NCI-H446 (cell line): Measurements from ENCODE around the gene TAF11L14.
"Not testable (repeated sequence)": the region's sequence is repeated elsewhere in the genome, so short reads cannot be mapped to it uniquely, and the experiment has no call there.

Experiments
- DNase-seq, 2 experiments: peaks; one replicate each; lab custom pipeline; 2025; lab: John Stamatoyannopoulos, UW

TAF11L14 gene

DNA sequence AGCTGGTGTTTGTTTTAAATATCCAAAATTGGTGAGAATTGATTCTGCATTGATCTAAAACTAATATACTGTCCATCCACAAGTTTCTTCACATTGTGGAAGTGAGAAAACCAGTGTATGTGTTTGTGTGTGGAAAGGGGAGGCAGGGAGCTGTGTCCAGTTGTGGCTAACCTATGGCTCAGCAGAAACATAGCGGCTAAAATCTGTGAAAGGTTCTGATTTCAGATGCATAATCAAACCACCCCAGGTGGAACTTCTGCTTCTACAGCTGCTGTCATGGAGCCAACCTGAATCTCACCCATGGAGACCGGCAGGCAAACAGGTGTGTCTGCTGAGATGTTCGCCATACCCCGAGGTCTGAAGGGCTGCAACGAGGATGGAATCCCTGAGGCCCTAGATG is at the start of gene TAF11L14:
TSS of gene TAF11L14 (plus strand) at position 301 of the 400 bp plus-strand sequence.
- DNase-seq = no peak

DNA sequence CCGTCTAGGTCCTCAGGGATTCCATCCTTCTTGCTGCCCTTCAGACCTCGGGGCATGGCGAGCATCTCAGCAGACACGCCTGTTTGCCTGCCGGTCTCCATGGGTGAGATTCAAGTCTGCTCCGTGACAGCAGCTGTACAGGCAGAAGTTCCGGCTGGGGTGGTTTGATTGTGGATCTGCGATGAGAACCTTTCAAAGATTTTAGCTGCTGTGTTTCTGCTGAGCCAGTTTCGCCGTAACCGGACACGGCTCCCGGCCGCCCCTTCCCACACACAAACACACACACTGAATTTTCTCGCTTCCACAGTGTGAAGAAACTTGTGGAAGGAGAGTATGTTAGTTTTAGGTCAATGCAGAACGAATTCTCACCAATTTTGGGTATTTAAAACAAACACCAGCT is 48.6 kb upstream of the TAF11L14 start, which contains the start of gene TAF11L7:
TSS of gene TAF11L7 (minus strand) at position 101 of the 400 bp plus-strand sequence.
- DNase-seq = not testable (repeated sequence)

DNA sequence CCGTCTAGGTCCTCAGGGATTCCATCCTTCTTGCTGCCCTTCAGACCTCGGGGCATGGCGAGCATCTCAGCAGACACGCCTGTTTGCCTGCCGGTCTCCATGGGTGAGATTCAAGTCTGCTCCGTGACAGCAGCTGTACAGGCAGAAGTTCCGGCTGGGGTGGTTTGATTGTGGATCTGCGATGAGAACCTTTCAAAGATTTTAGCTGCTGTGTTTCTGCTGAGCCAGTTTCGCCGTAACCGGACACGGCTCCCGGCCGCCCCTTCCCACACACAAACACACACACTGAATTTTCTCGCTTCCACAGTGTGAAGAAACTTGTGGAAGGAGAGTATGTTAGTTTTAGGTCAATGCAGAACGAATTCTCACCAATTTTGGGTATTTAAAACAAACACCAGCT is 43.4 kb upstream of the TAF11L14 start, which contains the start of gene TAF11L8:
TSS of gene TAF11L8 (minus strand) at position 101 of the 400 bp plus-strand sequence.
- not testable (repeated sequence) for DNase-seq

DNA sequence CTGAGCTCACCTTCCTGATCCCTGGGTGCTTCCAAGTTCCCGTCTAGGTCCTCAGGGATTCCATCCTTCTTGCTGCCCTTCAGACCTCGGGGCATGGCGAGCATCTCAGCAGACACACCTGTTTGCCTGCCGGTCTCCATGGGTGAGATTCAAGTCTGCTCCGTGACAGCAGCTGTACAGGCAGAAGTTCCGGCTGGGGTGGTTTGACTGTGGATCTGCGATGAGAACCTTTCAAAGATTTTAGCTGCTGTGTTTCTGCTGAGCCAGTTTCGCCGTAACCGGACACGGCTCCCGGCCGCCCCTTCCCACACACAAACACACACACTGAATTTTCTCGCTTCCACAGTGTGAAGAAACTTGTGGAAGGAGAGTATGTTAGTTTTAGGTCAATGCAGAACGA is 40.0 kb upstream of the TAF11L14 start, which contains the start of gene TAF11L9:
TSS of gene TAF11L9 (minus strand) at position 140 of the 400 bp plus-strand sequence.
- DNase-seq = not testable (repeated sequence)

DNA sequence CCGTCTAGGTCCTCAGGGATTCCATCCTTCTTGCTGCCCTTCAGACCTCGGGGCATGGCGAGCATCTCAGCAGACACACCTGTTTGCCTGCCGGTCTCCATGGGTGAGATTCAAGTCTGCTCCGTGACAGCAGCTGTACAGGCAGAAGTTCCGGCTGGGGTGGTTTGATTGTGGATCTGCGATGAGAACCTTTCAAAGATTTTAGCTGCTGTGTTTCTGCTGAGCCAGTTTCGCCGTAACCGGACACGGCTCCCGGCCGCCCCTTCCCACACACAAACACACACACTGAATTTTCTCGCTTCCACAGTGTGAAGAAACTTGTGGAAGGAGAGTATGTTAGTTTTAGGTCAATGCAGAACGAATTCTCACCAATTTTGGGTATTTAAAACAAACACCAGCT is 36.5 kb upstream of the TAF11L14 start, which contains the start of gene TAF11L10:
TSS of gene TAF11L10 (minus strand) at position 101 of the 400 bp plus-strand sequence.
- DNase-seq = not testable (repeated sequence)

DNA sequence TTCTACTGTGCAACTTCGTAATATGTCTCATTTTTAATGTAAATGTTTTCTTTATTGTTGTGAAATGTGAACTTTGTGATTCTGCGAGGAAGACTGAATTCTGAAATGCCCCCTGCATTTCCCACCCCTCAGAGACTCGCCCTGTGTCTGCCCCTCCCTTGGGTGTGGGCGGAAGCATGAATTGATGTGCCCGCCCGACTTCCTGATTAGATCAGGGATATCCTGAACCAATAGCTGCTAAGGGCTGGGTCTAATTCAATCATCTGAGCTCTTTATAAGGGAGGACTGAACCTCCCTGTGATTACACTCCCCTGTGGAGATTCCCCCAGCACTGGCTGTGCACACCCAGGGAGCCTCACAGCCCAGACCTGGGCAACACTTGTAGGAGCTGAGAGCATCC is 30.4 kb upstream of the TAF11L14 start, which contains the start of gene TAF11L11:
TSS of gene TAF11L11 (plus strand) at position 304 of the 400 bp plus-strand sequence.
- not testable (repeated sequence) for DNase-seq

DNA sequence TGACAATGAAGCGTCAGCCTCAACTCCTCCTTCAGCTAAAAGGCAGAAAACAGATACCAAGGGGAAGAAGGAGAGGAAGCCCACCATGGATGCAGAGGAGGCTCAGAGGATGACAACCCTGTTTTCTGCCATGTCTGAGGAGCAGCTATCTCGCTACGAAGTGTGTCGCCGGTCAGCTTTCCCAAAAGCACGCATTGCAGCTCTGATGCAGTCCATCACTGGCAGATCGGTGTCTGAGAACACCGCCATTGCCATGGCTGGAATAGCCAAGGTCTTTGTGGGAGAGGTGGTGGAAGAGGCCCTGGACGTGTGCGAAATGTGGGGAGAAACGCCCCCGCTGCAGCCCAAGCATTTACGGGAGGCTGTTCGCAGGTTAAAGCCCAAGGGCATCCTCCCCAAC is 29.3 kb upstream of the TAF11L14 start:
- DNase-seq = no peak

DNA sequence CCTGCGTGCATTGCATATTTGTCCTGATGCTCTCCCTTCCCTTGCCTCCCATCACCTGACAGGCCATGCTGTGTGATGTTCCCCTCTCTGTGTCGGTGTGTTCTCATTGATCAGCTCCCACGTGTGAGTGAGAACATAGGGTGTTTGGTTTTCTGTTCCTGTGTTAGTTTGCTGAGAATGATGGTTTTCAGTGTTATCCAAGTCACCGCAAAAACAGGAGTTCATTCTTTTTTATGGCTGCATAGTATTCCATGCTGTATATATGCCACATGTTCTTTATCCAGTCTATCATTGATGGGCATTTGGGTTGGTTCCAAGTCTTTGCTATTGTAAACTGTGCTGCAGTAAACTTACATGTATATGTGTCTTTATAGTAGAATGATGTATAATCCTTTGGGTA is 26.8 kb upstream of the TAF11L14 start:
- not testable (repeated sequence) for DNase-seq

DNA sequence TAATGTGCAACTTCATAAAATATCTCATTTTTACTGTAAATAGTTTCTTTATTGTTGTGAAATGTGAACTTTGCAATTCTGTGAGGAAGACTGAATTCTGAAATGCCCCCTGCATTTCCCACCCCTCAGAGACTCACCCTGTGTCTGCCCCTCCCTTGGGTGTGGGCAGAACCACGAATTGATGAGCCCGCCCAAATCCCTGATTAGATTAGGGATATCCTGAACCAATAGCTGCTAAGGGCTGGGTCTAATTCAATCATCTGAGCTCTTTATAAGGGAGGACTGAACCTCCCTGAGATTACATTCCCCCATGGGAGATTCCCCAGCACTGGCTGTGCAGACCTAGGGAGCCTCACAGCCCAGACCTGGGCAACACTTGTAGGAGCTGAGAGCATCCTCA is 24.2 kb upstream of the TAF11L14 start, which contains the start of gene TAF11L12:
TSS of gene TAF11L12 (plus strand) at position 301 of the 400 bp plus-strand sequence.
- DNase-seq = not testable (repeated sequence)

DNA sequence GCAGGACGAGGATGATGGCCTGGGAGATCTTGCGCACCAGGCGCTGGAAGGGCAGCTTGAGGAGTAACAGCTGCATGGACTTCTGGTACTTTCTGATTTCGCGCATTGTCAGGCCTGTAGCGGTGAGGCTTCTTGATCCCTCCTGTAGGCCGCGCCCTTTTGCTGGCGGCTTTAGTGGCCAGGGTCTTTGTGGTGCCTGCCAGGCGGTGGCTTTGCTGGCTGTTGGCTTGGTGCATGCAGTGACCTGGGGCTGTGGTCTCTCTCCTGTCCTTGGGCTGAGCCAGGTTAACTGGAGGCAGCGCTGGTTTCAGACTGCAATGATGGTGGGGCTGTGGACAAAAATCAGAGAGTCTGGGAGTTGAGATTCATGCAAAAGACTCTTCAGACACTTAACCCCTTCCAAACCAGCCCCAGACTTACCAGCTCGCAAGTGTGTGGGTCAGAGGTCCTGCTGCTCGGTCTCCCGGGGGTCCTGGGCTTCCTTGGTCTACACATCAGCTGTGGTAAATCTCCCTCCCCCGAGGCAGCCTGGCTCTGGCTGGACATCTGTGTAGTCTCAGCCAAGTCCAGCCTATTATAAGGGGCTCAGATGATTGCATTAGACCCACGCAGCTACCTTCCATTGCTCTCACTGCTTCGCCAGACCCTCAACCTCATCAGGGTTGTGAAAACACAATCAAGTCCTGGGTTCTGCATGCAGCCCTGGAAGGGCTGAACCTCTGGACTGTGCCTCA is 19.2 kb upstream of the TAF11L14 start:
- no peak for DNase-seq

DNA sequence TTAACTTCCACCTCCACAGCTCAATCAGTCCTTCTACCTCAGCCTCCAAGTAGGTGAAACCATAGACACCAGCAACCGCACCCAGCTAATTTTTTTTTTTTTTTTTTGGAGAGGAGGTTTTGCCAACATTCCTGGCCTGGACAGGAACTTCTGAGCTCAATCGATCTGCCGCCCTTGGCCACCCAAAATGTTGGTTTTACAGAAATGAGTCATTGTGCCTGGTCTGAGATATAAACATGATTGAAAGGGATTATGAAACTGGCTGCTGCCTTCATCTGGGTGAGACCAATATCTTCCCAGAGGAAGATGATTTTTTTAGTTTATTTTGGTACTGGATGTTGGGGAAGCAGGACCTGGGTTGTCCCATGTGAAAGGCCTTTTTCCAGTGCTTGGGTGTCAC is 14.9 kb upstream of the TAF11L14 start:
- no peak for DNase-seq

DNA sequence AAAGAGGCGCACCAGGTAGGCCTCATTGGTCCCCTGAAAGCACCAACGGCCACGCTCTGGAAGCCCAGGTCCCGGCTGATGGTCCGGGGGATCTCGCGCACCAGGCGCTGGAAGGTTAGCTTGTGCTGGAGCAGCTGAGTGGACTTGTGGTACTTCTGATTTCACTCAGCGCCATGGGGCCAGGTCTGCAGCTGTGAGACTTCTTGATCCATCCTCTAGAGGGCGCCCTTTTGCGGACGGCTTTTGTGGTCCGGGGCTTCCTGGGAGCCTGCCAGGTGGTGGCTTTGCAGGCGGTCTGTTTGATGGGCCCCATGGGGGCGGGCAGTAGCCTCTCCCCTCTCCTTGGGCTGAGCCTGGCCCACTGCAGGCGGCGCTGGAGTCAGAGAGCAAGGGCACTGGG is 13.6 kb upstream of the TAF11L14 start:
- no peak for DNase-seq

DNA sequence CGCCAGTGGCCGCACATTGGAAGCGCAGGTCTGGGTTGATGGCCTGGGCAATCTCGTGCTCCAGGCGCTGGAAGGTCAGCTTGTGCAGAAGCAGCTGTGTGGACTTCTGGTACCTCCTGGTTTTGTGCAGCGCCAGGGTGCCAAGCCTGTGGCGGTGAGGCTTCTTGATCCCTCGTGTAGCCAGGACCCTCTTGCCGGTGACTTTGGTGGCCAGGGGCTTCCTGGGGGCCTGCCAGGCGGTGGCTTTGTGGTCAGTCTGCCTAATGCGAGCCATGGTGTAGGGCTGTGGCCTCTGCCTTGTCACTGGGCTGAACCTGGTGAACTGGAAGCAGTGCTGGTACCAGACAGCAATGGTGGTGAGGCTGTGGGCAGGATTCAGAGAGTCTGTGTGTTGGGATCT is 8.6 kb upstream of the TAF11L14 start:
- DNase-seq = no peak

DNA sequence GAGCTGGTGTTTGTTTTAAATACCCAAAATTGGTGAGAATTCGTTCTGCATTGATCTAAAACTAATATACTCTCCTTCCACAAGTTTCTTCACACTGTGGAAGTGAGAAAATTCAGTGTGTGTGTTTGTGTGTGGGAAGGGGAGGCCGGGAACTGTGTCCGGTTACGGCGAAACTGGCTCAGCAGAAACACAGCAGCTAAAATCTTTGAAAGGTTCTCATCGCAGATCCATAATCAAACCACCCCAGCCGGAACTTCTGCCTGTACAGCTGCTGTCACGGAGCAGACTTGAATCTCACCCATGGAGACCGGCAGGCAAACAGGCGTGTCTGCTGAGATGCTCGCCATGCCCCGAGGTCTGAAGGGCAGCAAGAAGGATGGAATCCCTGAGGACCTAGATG is 2.5 kb upstream of the TAF11L14 start, which contains the start of gene TAF11L13:
TSS of gene TAF11L13 (plus strand) at position 301 of the 400 bp plus-strand sequence.
- DNase-seq = not testable (repeated sequence)

DNA sequence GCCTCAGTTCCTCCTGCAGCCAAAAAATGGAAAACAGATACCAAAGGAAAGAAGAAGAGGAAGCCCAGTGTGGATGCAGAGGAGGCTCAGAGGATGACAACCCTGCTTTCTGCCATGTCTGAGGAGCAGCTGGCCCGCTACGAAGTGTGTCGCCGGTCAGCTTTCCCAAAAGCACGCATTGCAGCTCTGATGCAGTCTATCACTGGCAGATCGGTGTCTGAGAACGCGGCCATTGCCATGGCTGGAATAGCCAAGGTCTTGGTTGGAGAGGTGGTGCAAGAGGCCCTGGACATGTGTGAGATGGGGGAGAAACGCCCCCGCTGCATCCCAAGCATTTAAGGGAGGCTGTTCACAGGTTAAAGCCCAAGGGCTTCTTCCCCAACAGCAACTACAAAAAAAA is 15.0 kb downstream of the TAF11L14 start:
- DNase-seq = not testable (repeated sequence)

DNA sequence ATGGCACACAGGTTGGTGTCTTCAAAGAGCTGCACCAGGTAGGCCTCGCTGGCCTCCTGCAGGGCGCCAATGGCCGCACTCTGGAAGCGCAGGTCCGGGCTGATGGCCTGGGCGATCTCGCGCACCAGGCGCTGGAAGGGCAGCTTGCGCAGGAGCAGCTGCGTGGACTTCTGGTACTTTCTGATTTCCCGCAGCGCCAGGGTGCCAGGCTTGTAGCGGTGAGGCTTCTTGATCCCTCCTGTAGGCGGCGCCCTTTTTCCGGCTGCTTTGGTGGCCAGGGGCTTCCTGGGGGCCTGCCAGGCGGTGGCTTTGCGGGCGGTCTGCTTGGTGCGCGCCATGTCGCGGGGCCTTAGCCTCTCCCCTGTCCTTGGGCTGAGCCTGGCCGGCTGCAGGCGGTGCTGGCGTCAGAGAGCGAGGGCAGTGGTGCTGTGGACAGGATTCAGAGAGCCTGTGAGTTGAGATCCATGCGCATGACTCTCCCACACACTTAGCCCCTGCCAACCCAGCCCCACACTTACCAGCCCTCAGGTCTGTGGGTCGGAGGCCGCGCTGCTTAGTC is 21.0 kb downstream of the TAF11L14 start:
- DNase-seq = not testable (repeated sequence)

DNA sequence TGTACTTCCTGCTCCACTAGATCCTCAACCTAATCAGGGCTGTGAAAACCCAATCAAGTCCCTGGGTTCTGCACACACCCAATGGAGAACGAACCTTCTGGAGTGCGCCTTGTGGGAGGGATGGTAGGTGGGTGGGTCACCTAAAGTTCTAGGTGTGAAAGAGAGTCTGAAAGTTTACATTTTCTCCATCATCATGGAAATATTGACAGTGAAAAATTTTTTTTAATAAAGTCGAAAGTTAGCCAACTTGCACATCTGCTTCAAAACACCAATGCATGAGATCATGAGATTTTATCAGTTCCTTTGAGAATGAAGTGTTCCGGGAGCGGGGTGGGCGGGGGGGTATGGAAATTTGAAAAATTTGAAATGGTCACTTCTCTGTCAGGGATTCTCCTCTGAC is 21.7 kb downstream of the TAF11L14 start:
- DNase-seq = no peak

DNA sequence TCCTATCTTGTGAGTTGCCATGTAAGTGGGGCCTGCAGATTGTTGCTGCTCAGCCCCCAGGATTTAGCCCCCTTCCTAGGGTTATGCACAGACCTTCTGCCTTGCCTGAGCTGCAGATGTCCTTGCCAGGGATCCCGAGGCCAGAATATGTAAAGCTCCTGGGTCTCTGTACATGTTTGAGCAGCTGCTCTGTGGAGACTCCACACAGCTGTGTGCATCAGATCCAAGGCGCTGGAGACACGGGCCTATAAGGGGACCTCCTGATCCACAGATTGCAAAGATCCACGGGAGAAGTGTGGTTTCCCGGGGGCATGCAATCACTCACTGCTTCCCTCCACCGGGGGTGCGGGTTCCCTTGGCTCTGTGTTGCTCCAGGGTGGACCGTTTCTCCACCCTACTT is 28.9 kb downstream of the TAF11L14 start:
- no peak for DNase-seq

DNA sequence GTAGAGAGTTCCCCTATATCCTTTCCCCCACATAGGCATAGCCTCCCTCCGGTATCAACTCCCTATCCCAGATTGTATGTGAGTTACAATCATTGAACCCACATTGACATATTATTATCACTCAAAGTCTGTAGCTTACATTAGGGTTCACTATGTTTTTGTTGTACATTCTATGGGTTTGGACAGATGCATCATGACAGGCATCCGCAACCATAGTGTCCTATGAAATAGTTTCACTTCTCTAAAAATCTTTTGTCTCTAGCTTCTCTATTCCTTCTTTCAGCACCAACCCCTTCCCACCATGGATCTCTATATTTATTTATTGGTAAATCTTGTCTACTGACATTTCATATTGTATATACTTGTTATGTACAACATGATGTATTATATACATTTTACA is 31.6 kb downstream of the TAF11L14 start:
- DNase-seq = no peak

DNA sequence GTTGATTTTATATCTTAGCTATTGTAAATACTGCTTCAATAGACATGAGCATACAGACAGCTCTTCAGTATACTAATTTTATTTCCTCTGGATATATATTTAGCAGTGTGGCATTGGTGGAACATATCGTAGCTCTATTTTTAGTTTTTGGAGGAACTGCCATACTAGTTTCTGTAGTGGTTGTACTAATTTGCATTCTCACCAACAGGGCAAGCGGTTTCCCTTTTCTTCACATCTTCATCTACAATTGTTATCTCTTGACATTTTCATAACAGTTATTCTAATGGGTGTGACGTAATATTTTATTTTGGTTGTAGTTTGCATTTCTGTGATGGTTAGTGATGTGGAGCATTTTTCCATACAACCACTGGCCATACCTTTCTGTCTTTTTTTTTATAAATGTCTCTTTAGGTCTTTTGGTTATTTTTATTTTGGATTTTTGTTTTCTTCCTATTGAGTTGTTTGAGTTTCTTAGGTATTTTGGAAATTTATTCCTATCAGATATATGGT is 32.5 kb downstream of the TAF11L14 start:
- no peak for DNase-seq

DNA sequence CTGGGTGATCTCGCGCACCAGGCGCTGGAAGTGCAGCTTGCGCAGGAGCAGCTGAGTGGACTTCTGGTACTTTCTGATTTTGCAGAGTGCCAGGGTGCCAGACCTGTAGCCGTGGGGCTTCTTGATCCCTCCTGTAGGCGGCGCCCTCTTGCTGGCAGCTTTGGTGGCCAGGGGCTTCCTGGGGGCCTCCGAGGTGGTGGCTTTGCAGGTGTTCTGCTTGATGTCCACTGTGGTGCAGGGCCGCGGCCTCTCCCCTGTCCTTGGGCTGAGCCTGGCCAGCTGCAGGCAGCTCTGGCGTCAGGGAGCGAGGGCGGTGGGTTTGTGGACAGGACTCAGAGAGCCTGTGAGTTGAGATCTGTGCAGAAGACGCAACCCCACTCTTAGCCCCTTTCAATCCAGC is 36.1 kb downstream of the TAF11L14 start:
- DNase-seq = no peak

DNA sequence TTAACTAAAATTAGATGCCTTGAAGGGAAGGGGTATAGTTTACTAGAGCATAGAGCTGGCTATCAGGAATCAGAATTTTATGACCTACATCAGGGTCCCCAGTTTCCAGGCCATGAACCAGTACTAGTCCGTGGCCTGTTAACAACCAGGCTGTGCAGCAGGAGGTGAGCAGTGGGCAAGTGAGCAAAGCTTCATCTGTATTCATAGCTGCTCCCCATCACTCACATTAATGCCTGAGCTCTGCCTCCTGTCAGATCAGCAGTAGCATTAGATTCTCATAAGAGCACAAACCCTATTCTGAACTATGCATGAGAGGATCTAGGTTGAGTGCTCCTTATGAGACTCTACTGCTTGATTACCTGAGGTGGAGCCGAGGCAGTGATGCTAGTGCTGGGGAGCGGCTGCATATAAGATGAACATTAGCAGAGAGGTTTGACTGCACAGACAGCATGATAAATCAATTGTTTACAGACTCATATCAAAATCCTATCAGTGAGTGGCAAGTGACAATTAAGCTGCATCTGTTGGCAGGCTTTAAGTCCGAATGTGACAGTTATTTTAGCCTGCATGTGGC is 44.6 kb downstream of the TAF11L14 start:
- DNase-seq = no peak
